Muscle of leg (tissue), 11 donors: ENCODE data around the gene CKMT1A. TPM values are rescaled to one million over a fixed set of nuclear protein-coding genes. Genes with fewer than 3 reads are reported as not detected.

Source experiments
- DNase-seq: peaks from one replicate; pipeline ENCODE4 v3.0.0; 2013
- H3K27ac ChIP-seq: one replicate; pipeline ENCODE4 v1.5.1; 2013; ENCODE audit warnings: mild to moderate bottlenecking, low read length, control low read depth
- H3K27me3 ChIP-seq: one replicate; pipeline ENCODE4 v1.6.1; 2013; ENCODE audit warnings: low read length; ENCODE audit not compliant: control insufficient read depth, insufficient read depth
- H3K36me3 ChIP-seq: one replicate; pipeline ENCODE4 v1.6.1; 2013; ENCODE audit warnings: low read length; ENCODE audit not compliant: control insufficient read depth, insufficient read depth
- H3K4me1 ChIP-seq: one replicate; pipeline ENCODE4 v1.6.1; 2013; ENCODE audit warnings: low read length; ENCODE audit not compliant: control insufficient read depth, insufficient read depth
- H3K4me3 ChIP-seq: one replicate; pipeline ENCODE4 v1.5.1; 2013; ENCODE audit warnings: low read length, control low read depth
- H3K9me3 ChIP-seq: replicated peaks from 2 replicates; pipeline ENCODE4 v1.6.1; 2013; ENCODE audit warnings: low read depth, low read length; ENCODE audit not compliant: control insufficient read depth
- WGBS: methylation state at CpG from one replicate; pipeline ENCODE4 v1.1.5; 2013; ENCODE audit warnings: missing lambda C conversion rate; ENCODE audit not compliant: insufficient coverage; 5-methylcytosine and 5-hydroxymethylcytosine counted together
- polyA plus RNA-seq, 8 donors: library from polyadenylated mRNA; unstranded; fragments of 120-200 nt; gene quantifications; one replicate each; pipeline versions ENCODE4 v1.2.1 to v1.2.3, GENCODE V29; 2013; ENCODE audit warnings: inconsistent platforms in 1 of 8, low replicate concordance in 1 of 8; ENCODE audit not compliant: insufficient read length in 8 of 8, insufficient read depth in 1 of 8
- total RNA-seq: library from RNA; stranded (reverse); fragments of 120-200 nt; gene quantifications from one replicate; pipeline ENCODE4 v1.2.4, GENCODE V29; 2013

CKMT1A gene
- total and polyA plus RNA-seq, 9 donors = 0.35 to 0.41 (median 0.38) TPM; not detected in 6

DNA sequence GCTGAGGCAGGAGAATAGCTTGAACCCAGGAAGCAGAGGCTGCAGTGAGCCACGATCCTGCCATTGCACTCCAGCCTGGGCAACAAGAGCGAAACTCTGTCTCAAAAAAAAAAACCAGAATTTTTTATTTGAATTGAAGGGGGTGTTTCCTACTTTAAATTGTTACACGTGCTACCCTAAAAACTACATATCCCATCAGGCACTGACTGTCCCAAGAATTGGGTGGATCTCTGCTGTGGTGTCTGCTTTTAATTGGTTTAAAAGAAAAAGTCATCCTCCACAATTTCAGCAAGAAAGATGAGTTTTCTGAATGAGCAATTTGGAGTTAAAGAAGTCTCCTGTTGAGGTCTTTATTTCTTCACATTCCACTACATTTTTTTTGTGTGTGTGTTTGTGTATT, 54.7 kb downstream of the CKMT1A start:
- no peak overlapping the region for H3K4me3 ChIP-seq
- WGBS = no CpG with 5 or more reads among the region's 3 CpGs
- peaks cover 2% of the 10 kb centered on the region for H3K36me3 ChIP-seq
- H3K4me1 ChIP-seq = peaks cover 8% of the 10 kb centered on the region
- H3K27me3 ChIP-seq = no peaks in the 10 kb centered on the region
- DNase-seq = peak; percentile 32
- H3K27ac ChIP-seq = no peak overlapping the region
- H3K9me3 ChIP-seq = no peaks in the 10 kb centered on the region

Other genes starting within 250 kb of the CKMT1A start
- gene TP53BP1, start 200.7 kb upstream of the CKMT1A start, total RNA-seq = 48.8 TPM
- 10 to 100 TPM; 33.9 to 49.9 (median 45.9) TPM for gene TP53BP1, start 200.7 kb upstream of the CKMT1A start, polyA plus RNA-seq
- 22.9 TPM for gene MAP1A, start 176.3 kb upstream of the CKMT1A start, total RNA-seq
- gene MAP1A, start 176.3 kb upstream of the CKMT1A start, polyA plus RNA-seq = 10 to 100 TPM; 23.8 to 56.2 (median 43.6) TPM
- gene PPIP5K1, start 103.7 kb upstream of the CKMT1A start, total RNA-seq = 6.1 TPM
- gene PPIP5K1, start 103.7 kb upstream of the CKMT1A start, polyA plus RNA-seq = 1 to 10 TPM; 5.9 to 9.9 (median 7.0) TPM
- not detected for gene CKMT1B, start 99.8 kb upstream of the CKMT1A start, total RNA-seq
- 1 to 10 TPM in 1 of 8 donors, under 1 TPM in 1, not detected in 6; 0.34 to 1.4 TPM for gene CKMT1B, start 99.8 kb upstream of the CKMT1A start, polyA plus RNA-seq
- 0.09 TPM for gene STRC, start 75.1 kb upstream of the CKMT1A start, total RNA-seq
- gene STRC, start 75.1 kb upstream of the CKMT1A start, polyA plus RNA-seq = 1 to 10 TPM in 1 of 8 donors, under 1 TPM in 7; 0.09 to 1.6 (median 0.38) TPM
- gene CATSPER2, start 45.0 kb upstream of the CKMT1A start, total RNA-seq = 0.93 TPM
- gene CATSPER2, start 45.0 kb upstream of the CKMT1A start, polyA plus RNA-seq = 1 to 10 TPM in 6 of 8 donors, under 1 TPM in 2; 0.79 to 4.1 (median 1.3) TPM
- gene PDIA3, start 52.6 kb downstream of the CKMT1A start, total RNA-seq = 101 TPM
- gene PDIA3, start 52.6 kb downstream of the CKMT1A start, polyA plus RNA-seq = 100 to 1,000 TPM; 217 to 381 (median 241) TPM
- gene ELL3, start 83.1 kb downstream of the CKMT1A start, total RNA-seq = 2.3 TPM
- gene ELL3, start 83.1 kb downstream of the CKMT1A start, polyA plus RNA-seq = 1 to 10 TPM; 1.9 to 4.2 (median 2.8) TPM
- 650 TPM for gene SERF2, start 98.5 kb downstream of the CKMT1A start, total RNA-seq
- gene SERF2, start 98.5 kb downstream of the CKMT1A start, polyA plus RNA-seq = 100 to 1,000 TPM; 505 to 760 (median 671) TPM
- 0.18 TPM for gene SERINC4, start 106.4 kb downstream of the CKMT1A start, total RNA-seq
- under 1 TPM in 4 of 8 donors, not detected in 4; 0.41 to 0.59 (median 0.49) TPM for gene SERINC4, start 106.4 kb downstream of the CKMT1A start, polyA plus RNA-seq
- 3.9 TPM for gene HYPK, start 106.7 kb downstream of the CKMT1A start, total RNA-seq
- 10 to 100 TPM in 5 of 8 donors, 1 to 10 TPM in 3; 5.4 to 20.3 (median 11.5) TPM for gene HYPK, start 106.7 kb downstream of the CKMT1A start, polyA plus RNA-seq
- gene MFAP1, start 130.8 kb downstream of the CKMT1A start, total RNA-seq = 25.9 TPM
- gene MFAP1, start 130.8 kb downstream of the CKMT1A start, polyA plus RNA-seq = 10 to 100 TPM; 31.0 to 42.2 (median 34.7) TPM
- gene WDR76, start 133.1 kb downstream of the CKMT1A start, total RNA-seq = 9.1 TPM
- gene WDR76, start 133.1 kb downstream of the CKMT1A start, polyA plus RNA-seq = 10 to 100 TPM in 2 of 8 donors, 1 to 10 TPM in 6; 7.2 to 12.2 (median 8.8) TPM